22Rv1 (cell line): Measurements from ENCODE around the gene DUSP1.

Source experiments
- H3K27ac ChIP-seq: fragments of 450-650 bp; 2 replicates; pipeline ENCODE4 v1.5.1; 2017
- ZFX ChIP-seq: fragments of 450-650 bp; IDR thresholded peaks from 2 replicates; pipeline ENCODE4 v1.6.1; 2017; ENCODE audit warnings: antibody characterized with exemption, borderline replicate concordance
- TF ChIP-seq, protein P1 (sequence below): fragments of 450-650 bp; IDR thresholded peaks from 2 replicates; pipeline ENCODE4 v1.5.1; 2017; ENCODE audit warnings: mild to moderate bottlenecking

DUSP1 gene

DNA sequence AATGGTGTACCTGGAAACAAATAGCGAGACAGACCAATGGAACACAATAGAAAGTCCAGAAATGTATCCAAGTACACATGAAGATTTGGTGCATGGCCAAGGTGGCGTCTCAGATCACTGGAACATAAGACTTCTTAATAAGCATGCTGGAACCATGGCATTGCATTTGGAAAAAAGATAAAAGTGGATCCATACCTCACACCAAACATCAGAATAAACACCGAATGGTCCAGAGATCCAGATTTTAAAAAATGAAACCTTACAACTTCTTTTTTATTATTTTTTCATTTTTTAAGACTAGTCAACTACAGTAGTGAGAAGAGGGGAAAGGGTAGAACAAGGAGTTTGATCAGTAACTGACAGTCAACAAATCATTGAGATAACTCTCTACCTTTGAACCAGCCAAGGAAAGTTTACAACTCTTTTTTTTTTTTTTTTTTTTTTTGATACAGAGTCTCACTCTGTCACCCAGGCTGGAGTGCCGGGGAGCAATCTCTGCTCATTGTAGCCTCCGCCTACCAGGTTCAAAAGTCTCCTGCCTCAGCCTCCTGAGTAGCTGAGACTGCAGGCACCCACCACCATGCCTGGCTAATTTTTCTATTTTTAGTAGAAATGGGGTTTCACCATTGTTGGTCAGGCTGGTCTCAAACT, 8.8 kb upstream of the DUSP1 start:
- H3K27ac ChIP-seq: no peak overlapping the region
- TF ChIP-seq ZFX: no peak
- TF ChIP-seq, protein P1, sequence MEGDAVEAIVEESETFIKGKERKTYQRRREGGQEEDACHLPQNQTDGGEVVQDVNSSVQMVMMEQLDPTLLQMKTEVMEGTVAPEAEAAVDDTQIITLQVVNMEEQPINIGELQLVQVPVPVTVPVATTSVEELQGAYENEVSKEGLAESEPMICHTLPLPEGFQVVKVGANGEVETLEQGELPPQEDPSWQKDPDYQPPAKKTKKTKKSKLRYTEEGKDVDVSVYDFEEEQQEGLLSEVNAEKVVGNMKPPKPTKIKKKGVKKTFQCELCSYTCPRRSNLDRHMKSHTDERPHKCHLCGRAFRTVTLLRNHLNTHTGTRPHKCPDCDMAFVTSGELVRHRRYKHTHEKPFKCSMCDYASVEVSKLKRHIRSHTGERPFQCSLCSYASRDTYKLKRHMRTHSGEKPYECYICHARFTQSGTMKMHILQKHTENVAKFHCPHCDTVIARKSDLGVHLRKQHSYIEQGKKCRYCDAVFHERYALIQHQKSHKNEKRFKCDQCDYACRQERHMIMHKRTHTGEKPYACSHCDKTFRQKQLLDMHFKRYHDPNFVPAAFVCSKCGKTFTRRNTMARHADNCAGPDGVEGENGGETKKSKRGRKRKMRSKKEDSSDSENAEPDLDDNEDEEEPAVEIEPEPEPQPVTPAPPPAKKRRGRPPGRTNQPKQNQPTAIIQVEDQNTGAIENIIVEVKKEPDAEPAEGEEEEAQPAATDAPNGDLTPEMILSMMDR: no peak

DNA sequence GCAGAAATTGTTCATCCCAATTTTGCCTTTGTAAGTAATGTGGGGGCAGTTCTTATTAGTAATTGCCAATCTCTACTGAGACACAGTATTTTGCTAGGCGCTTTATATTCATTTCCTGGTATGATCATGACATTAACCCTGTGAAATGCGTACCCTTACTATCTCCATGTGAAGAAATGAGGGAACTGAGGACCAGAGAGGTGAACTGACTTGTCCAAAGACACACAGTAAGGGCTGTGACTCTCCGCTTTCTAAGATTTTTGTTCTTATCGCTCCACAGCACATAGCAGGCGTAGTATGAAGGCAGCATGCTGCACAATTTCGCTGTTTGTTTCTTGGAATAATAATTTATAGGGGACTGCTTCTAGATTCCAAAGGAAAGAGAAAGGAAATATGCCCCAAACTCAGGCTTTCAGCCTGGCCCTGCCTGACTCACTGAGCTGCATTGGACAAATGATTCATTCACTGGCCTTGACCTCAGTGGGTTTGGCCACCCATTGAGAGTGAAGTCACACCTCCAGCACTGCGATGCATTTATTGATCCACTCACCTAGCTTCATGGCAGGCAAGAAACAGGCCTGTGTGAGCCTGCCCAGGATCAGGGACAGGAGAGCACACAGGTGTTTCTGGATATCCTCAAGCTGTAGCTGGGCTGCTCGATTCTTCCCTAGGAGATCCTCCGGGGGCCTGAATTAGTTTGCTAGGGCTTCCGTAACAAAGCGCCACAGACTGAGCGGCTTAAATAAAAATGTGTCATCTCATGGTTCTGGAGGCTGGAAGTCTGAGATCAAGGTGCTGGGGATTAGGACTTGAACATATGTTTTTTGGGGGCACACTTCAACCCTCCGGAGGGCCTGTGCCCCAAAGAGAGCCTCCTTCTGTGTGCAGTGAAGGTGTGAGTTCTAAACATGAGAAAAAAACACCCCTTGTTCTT, 7.2 kb upstream of the DUSP1 start:
- TF ChIP-seq, protein P1: no peak
- TF ChIP-seq ZFX: no peak
- no peak overlapping the region for H3K27ac ChIP-seq

DNA sequence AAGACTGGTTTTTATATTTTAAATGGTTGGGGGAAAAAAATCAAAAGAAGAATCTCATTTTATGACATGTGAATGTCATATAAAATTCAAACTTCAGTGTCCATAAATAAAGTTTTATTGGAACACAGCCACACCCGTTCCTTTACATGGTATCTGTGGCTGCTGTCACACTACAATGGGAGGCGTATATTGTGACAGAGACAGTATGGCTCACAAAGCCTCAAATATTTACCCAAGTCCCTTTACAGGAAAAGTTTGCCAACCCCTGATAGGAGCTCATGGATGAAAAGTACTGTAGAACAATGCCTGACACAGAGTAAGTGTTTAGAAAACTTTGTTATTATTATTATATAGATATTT, 5.2 kb upstream of the DUSP1 start:
- TF ChIP-seq, protein P1: no peak
- no peak for TF ChIP-seq ZFX
- H3K27ac ChIP-seq: peak overlapping the region; percentile 43

DNA sequence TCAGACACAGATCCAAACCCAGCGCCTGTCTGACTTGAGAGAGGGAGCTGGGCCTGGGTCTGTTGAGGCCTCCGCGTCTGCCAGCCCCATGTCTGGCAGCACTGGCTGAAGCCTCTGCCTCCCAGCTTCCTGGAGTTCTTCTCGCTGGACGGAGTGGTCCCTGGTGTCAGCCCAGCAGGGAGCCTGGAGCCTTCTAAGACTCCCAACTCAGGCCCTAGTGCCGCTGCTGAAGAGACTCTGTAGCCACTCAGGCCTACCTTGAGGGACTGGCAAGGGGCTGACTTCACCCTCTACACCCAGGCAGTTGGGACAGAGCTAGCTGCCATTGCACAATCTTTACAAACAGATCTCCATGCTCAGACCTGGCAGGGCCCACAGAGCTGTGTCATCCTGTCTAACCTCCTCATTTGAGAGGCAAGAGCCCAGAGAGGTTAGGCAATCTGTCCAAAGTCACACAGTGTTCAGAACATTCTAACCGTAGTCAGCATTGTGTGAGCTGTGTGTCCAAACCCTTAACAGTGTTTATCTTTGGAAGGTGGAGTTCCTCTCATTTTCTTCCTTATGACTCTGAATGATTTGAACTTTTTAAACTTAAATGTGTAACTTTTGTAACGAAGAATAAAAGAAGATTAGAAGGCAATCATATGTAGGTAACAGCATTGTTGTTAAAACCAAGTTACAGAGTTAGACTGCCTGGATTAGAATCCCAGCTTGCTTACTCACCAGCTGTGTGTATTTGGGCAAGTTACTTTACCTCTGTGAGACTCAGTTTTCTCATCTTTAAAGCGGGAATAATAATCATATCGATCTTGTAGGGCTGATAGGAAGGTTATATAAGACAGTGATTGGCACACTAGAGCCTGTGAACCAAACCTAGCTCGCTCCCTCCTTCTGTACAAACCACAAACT, 4.6 kb upstream of the DUSP1 start:
- H3K27ac ChIP-seq: peak overlapping the region; percentile 43
- TF ChIP-seq, protein P1: no peak
- no peak for TF ChIP-seq ZFX

DNA sequence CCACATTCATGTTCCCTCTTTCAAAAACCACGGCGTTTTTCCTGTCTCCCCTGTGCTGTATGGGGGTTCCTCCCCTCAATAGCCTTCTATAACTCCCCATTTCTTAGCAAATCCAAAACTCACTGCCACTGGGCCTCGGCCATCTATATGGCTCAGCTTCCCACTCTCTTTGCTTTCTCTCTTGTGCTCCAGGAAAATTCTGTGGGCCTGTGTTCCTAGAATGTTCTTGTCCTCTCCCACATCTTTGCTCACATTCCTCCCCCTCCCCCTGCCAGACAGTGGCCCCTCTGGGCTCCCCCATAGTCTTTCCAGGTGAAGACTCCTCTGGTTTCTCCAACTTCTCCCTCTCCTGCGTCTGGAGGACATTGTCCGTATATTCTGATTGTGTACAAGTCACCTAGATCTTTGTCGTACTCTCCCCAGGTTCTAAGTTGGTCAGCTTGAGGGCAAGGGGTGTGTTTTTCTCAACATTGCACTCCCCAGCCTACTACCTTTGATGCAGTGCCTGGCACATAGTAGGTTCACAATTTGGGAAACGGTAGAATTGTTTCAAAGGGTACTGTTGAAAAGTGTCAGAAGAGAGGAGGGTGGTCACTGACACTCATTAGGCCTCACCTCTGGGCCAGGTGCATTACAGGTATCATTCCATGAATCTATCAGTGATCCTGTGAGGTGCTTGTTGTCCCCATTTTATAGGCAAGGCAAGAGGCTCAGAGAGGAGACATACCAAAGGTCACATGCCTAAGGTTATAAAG, 3.7 kb upstream of the DUSP1 start:
- TF ChIP-seq ZFX: no peak
- TF ChIP-seq, protein P1: no peak
- 0 out of 2 replicates have a peak overlapping the region, but pooled peaks have one; percentile 10 for H3K27ac ChIP-seq
